Stimulated activated effector memory CD8-positive, alpha-beta T cell treated with anti-CD3 and anti-CD28 coated beads, Interleukin-12 subunit alpha, Interleukin-12 subunit beta, amount 100 ng/mL, for 72 hours (primary cell): ENCODE data around the gene OR2A1.
"Not testable (repeated sequence)": the region's sequence is repeated elsewhere in the genome, so short reads cannot be mapped to it uniquely, and the experiment has no call there.

ENCODE experiments used
- ATAC-seq: fragments of 150-1000 bp; cut with Tn5 transposase; 2 replicates; pipeline ENCODE4 v1.10.0; 2021
- DNase-seq, 2 donors: peaks; one replicate each; pipeline ENCODE4 v3.0.0; 2021 to 2022; ENCODE audit warnings: low spot score in 2 of 2
- H3K27ac Mint-ChIP-seq: one replicate; pipeline ENCODE4 v1.8.0; 2022; ENCODE audit warnings: mild to moderate bottlenecking, mixed read lengths
- H3K36me3 Mint-ChIP-seq: one replicate; pipeline ENCODE4 v1.8.0; 2022; ENCODE audit warnings: mild to moderate bottlenecking, mixed read lengths
- H3K4me1 Mint-ChIP-seq: one replicate; pipeline ENCODE4 v1.8.0; 2022; ENCODE audit warnings: mixed read lengths
- H3K4me3 Mint-ChIP-seq: one replicate; pipeline ENCODE4 v1.8.0; 2022; ENCODE audit warnings: mild to moderate bottlenecking, mixed read lengths
- H3K9me3 Mint-ChIP-seq: one replicate; pipeline ENCODE4 v1.8.0; 2022; ENCODE audit warnings: mixed read lengths

OR2A1 gene, protein sequence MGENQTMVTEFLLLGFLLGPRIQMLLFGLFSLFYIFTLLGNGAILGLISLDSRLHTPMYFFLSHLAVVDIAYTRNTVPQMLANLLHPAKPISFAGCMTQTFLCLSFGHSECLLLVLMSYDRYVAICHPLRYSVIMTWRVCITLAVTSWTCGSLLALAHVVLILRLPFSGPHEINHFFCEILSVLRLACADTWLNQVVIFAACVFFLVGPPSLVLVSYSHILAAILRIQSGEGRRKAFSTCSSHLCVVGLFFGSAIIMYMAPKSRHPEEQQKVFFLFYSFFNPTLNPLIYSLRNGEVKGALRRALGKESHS

DNA sequence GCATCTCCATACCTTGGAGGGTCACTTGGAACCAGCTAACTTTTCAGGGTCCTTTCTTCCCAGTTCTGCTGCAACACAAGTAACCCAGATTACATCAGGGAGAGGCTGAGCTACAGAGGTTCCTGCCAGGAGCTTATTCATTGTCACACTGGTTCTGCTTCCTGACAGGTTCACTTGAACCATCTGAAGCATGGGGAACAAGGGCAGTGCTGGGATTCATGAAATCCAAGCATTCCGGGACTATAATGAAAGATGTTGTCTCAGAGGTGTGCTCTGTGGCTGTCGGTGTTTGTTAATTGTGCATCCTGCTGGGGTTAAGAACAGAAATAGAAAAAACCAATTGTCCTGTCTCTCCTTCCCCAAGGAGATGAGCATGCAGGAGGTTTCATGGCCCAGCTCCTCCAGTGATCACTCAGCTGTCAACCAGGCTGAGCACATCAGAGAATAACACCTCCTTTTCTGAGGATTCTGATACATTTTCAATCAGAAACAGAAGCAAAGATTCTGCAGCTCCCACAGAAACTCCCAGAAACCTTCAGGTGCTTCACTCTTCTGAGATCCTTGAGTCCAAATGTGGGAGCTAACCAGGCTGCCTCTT, at the start of gene OR2A1:
Gene OR2A1, plus strand, starts transcription at position 548 of the 598 bp plus-strand sequence. CDS start 5,706 bp downstream, outside the sequence.
- H3K4me1 Mint-ChIP-seq, H3K27ac Mint-ChIP-seq, ATAC-seq, H3K9me3 Mint-ChIP-seq, DNase-seq, H3K4me3 Mint-ChIP-seq, H3K36me3 Mint-ChIP-seq: not testable (repeated sequence)

DNA sequence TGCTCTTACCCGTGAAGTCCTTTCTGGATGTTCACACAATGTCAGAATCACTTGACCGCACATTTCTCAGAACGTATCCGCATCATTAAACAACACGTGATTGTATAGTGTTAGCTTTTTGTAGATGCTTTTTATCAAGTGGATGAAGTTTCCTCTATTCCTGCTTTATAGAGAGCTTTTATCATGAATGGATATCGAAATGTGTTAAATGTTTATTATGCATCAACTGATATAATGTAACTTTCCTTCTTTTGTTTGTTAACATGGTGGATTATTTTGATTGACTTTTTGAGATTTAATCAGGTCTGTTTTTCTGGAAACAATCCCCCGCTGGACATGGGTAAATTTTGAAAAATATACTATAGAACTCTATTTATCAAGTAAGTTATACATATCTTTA, 47.5 kb upstream of the OR2A1 start, which contains the start of gene OR2A7:
Gene OR2A7, minus strand, starts transcription at position 101 of the 400 bp plus-strand sequence. CDS start 5,164 bp downstream, outside the sequence.
- H3K36me3 Mint-ChIP-seq, ATAC-seq, H3K9me3 Mint-ChIP-seq, DNase-seq, H3K4me3 Mint-ChIP-seq, H3K4me1 Mint-ChIP-seq, H3K27ac Mint-ChIP-seq: not testable (repeated sequence)

DNA sequence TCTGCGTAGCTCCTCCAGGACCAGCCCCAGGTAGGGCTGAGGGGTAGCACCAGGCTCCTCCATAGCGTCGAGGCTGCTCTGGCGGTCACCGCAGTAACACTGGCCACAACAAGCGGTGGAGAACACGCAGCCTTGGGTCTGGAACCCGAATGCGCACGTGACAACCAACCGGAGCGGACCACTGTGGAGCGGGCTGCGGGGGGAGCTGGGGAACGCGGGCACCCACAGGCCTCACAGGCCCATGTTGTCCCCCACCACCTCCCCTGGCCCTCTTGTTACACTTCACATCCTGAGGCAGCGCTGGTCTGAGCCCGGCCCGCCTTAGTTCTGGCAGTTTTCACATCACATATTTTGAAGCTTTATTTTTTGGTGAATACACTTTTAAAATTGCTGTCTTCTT, 43.0 kb upstream of the OR2A1 start, which contains the start of gene CTAGE8:
Gene CTAGE8, minus strand, starts transcription at position 101 of the 400 bp plus-strand sequence. Its CDS starts 38 bp downstream, at position 63.
- H3K36me3 Mint-ChIP-seq, H3K4me1 Mint-ChIP-seq, H3K4me3 Mint-ChIP-seq, DNase-seq, H3K9me3 Mint-ChIP-seq, ATAC-seq, H3K27ac Mint-ChIP-seq: not testable (repeated sequence)

GRCh38 chr7:144275281-144275680, 36.9 kb upstream of the OR2A1 start:
- not testable (repeated sequence) for H3K4me3 Mint-ChIP-seq, H3K36me3 Mint-ChIP-seq, ATAC-seq, H3K4me1 Mint-ChIP-seq, DNase-seq, H3K9me3 Mint-ChIP-seq, H3K27ac Mint-ChIP-seq

GRCh38 chr7:144280010-144280409, 32.2 kb upstream of the OR2A1 start:
- H3K9me3 Mint-ChIP-seq, H3K4me3 Mint-ChIP-seq, DNase-seq, ATAC-seq, H3K36me3 Mint-ChIP-seq, H3K27ac Mint-ChIP-seq, H3K4me1 Mint-ChIP-seq: not testable (repeated sequence)

DNA sequence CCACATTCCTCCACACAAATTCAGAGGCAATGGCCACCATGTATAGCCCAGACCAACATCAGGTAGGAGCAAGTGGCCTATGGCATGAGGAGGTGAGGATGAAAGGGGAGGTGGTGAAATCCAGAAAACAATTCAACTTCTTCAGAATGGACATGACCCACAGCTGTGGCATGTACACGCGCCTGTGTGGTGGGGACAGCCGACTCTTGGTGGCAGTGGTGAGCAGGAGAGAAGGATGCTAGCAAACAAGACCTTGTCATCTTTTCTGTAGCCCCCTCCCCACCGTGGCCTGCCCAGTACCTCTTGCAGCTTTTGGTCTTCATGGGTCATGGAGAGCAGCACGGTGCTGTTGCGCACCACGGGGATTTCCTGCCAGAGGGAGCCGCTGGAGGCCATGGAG, 30.2 kb upstream of the OR2A1 start:
- ATAC-seq, H3K4me3 Mint-ChIP-seq, H3K36me3 Mint-ChIP-seq: not testable (repeated sequence)

GRCh38 chr7:144282490-144282889, 29.7 kb upstream of the OR2A1 start:
- not testable (repeated sequence) for H3K27ac Mint-ChIP-seq, H3K9me3 Mint-ChIP-seq, ATAC-seq, H3K4me1 Mint-ChIP-seq, DNase-seq, H3K36me3 Mint-ChIP-seq, H3K4me3 Mint-ChIP-seq

More for the DNA sequence above, 30.2 kb upstream of the OR2A1 start:
- H3K4me1 Mint-ChIP-seq, H3K27ac Mint-ChIP-seq, H3K9me3 Mint-ChIP-seq, DNase-seq: not testable (repeated sequence)

DNA sequence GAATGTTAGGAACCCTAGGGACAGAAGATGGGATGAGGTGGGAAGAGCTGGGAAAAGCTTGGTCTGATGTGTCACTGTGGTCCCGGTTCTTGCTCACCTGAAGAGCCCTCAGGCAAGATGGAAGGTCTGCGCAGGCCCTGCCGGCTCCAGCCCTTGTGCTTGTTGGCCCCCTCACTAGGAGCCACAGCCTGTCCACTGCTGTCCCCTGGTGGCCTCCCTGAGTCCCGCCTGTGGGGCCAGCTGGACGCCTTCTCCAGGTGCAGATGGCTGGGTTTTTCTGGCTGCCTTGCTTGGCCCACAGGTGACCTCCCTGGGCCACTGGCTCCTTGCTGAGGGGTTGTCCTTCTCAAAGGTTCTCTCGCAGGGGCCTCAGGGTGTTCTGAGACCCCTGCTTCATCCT, 28.5 kb upstream of the OR2A1 start:
- ATAC-seq, H3K9me3 Mint-ChIP-seq, H3K4me1 Mint-ChIP-seq, DNase-seq, H3K36me3 Mint-ChIP-seq, H3K27ac Mint-ChIP-seq, H3K4me3 Mint-ChIP-seq: not testable (repeated sequence)

- H3K4me3 Mint-ChIP-seq, H3K4me1 Mint-ChIP-seq, H3K27ac Mint-ChIP-seq, H3K9me3 Mint-ChIP-seq, DNase-seq, H3K36me3 Mint-ChIP-seq: not testable (repeated sequence)
- peak; percentile 6 for ATAC-seq
These were observed 24.9 kb upstream of the OR2A1 start for GRCh38 chr7:144287171-144287784.

DNA sequence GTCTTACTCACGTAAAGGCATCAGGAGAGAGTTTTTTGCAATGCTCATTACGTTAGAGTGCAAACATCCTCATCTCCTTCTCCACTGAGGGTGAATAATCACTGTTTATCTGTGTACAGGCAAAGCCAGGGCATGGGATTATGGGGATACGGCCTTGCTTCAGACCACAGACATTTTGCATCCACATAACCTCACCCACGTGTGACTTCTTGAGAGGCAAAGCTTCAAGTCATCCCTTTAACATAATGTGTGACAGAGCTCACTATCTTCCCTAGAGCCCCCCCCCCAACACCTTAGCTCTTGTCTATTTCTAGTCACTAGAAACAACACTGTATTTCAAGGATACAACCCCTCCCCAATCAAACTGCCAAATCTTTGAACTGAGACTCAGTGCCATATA, 20.6 kb upstream of the OR2A1 start:
- DNase-seq, H3K4me1 Mint-ChIP-seq, H3K9me3 Mint-ChIP-seq, H3K36me3 Mint-ChIP-seq, H3K4me3 Mint-ChIP-seq, ATAC-seq, H3K27ac Mint-ChIP-seq: not testable (repeated sequence)

DNA sequence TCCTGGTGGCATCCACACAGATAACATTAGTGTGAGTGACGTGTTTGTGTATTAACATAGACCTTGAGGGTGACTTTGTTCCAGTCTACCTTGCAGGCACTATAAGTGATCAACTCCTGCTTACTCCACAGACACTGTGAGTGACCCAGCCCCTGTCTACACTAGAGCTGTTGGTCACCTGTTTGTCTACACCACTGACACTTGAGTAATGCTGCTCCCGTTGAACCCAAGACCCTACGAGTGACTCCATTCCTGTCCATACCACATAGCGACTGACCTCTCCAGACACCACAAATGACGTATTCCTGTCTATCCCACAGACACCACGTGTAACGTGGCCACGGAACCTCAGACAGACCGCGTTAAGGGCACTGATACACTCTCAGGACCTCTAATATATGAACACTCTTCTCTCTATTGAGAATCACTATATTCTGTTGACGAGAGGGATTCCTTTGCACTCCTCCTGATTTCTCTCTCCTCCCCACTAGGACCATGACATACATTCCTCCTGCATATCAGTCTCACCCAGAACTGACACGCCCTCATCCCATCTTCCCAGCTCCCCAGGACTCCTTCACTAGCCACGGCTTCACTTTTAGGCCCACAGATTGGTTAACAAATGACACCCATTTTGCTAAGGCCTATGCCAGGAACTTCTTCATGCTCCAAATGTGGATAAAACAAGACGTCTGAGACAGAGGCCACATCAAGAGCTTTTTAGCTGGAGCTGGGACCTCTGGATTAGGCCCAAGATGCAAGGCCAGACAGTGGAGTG, 19.6 kb upstream of the OR2A1 start:
- peak; percentile 11 for ATAC-seq
- H3K4me3 Mint-ChIP-seq, H3K9me3 Mint-ChIP-seq, H3K4me1 Mint-ChIP-seq, H3K36me3 Mint-ChIP-seq, H3K27ac Mint-ChIP-seq: not testable (repeated sequence)
- peak in 1 of 2 donors; percentile 54 for DNase-seq

GRCh38 chr7:144293794-144294499, 18.3 kb upstream of the OR2A1 start:
- peak in 1 of 2 donors; percentile 47 for DNase-seq
- not testable (repeated sequence) for H3K4me3 Mint-ChIP-seq, H3K9me3 Mint-ChIP-seq

DNA sequence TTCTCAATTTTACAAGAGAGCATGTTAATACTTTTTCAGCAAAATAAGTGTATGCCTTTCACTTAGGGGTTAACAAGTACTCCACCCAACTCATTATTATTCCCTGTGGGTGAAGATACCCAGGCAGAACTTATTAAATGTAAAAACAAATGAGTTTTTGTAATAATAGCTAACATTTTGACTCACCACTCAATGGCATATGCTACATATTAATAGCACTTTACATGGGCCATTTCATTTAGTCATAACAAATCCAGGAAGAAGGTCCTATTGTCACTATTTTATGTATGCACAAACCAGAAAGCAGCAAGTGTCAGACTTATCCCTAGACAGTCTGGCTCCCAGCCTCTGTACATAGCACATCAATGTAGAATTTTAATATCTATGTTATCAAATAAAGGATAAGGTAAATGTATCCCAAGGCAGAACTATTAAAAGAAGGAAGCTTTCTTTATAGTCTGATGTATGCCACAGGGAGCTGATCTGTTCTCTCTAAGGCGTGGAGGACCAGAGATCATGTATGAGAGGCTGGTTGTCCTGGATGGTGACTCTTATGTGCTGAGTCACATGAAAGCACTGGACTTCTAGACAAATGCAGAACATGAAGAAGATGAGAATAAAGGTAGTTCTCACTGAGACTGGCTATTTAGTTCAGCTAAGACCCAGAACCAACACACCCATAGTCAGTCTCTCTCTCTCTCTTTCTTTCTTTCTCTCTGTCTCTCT, 9.5 kb upstream of the OR2A1 start:
- not testable (repeated sequence) for H3K4me1 Mint-ChIP-seq, H3K36me3 Mint-ChIP-seq, DNase-seq, H3K9me3 Mint-ChIP-seq, ATAC-seq, H3K27ac Mint-ChIP-seq, H3K4me3 Mint-ChIP-seq

More at GRCh38 chr7:144293794-144294499, 18.3 kb upstream of the OR2A1 start:
- peak; percentile 83 for ATAC-seq
- not testable (repeated sequence) for H3K27ac Mint-ChIP-seq, H3K4me1 Mint-ChIP-seq, H3K36me3 Mint-ChIP-seq

DNA sequence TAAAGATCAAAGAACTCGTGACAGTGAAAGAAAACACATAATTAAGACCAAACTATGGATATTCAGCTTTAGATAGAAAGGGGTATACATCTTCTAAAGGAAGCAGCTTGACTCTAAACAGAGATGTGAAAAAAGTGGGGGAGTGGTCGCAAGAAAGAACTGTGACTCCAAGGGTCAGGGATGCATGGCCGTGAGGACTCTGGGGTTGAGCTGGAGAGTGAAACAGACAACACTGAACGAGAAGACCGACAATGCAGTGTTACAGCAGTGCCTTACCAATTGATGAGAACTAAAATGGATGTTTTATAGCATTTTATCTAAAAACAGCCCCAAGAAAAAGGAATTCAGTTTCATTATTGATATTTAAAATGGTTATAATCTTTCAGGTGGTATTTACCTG, 8.6 kb upstream of the OR2A1 start:
- not testable (repeated sequence) for H3K4me3 Mint-ChIP-seq, H3K4me1 Mint-ChIP-seq, DNase-seq, ATAC-seq, H3K27ac Mint-ChIP-seq, H3K9me3 Mint-ChIP-seq, H3K36me3 Mint-ChIP-seq
